ENCODE data around the gene LHFPL3.
"Not testable (repeated sequence)": the region's sequence is repeated elsewhere in the genome, so short reads cannot be mapped to it uniquely, and the experiment has no call there.

DNA sequence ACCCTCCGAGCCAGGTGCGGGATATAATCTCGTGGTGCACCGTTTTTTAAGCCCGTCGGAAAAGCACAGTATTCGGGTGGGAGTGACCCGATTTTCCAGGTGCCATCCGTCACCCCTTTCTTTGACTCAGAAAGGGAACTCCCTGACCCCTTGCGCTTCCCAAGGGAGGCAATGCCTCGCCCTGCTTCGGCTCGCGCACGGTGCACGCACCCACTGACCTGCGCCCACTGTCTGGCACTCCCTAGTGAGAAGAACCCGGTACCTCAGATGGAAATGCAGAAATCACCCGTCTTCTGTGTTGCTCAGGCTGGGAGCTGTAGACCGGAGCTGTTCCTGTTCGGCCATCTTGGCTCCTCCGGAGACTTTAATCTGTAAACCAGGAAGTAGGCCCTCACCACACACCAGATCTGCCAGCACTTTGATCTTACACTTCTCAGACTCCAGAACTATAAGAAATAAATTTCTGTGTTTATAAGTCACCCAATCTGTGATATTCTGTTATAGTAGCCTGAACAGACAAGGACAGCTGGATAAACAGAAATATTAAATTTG lies 235.0 kb downstream of the LHFPL3 start:
- TF ChIP-seq, protein P1, sequence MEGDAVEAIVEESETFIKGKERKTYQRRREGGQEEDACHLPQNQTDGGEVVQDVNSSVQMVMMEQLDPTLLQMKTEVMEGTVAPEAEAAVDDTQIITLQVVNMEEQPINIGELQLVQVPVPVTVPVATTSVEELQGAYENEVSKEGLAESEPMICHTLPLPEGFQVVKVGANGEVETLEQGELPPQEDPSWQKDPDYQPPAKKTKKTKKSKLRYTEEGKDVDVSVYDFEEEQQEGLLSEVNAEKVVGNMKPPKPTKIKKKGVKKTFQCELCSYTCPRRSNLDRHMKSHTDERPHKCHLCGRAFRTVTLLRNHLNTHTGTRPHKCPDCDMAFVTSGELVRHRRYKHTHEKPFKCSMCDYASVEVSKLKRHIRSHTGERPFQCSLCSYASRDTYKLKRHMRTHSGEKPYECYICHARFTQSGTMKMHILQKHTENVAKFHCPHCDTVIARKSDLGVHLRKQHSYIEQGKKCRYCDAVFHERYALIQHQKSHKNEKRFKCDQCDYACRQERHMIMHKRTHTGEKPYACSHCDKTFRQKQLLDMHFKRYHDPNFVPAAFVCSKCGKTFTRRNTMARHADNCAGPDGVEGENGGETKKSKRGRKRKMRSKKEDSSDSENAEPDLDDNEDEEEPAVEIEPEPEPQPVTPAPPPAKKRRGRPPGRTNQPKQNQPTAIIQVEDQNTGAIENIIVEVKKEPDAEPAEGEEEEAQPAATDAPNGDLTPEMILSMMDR (conservative IDR thresholded peaks at IDR 0.05) = not testable (repeated sequence)
- not testable (repeated sequence) for TF ChIP-seq EZH2 (IDR thresholded peaks at IDR 0.05; ENCODE audit: low read depth)
